ENCODE data around the gene TNFRSF8.

TNFRSF8 gene

DNA sequence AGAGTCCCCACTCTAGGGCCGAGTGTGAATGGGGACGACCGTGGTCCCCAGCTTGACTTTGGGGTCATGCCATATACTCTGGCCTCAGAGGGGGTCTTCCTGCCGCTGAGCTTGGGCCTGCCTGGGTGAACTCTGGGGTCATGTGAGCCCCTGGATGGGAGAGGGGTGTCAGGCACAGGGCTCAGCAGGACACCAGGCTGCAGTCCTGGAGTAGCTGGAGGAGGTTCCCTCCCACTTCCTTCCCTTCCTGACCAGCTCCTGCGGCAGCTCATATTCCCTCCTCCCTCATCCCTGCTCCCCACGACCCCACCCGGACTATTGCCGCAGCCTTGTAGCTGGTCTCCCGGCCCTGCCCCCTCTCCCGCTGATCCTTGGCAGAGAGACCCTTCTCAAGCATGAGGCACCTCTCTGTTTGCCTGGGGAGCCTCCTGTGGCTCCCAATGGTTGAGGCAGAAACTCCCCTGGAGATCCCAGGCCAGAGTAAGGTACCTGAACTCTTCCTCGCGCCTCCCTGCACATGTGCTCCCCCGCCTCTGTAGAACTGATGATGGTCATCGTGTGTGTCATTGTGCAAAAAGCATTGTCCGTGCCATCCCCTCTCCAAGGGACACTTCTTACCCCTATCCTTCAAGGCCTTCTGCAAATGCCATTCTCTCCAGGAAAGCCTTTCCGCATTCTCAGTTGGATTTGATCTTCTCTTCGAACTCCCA lies 105.5 kb downstream of the TNFRSF8 start:
- no peak for DNase-seq (ENCODE audit: low spot score)
- CTCF ChIA-PET: interaction anchor here (0.6 kb wide), 1 partner anchor 23 kb away, joined by 4 read pairs; no protein-coding TSS in a partner anchor
- H3K27ac ChIP-seq: no peak overlapping the region
- TF ChIP-seq, protein P1, sequence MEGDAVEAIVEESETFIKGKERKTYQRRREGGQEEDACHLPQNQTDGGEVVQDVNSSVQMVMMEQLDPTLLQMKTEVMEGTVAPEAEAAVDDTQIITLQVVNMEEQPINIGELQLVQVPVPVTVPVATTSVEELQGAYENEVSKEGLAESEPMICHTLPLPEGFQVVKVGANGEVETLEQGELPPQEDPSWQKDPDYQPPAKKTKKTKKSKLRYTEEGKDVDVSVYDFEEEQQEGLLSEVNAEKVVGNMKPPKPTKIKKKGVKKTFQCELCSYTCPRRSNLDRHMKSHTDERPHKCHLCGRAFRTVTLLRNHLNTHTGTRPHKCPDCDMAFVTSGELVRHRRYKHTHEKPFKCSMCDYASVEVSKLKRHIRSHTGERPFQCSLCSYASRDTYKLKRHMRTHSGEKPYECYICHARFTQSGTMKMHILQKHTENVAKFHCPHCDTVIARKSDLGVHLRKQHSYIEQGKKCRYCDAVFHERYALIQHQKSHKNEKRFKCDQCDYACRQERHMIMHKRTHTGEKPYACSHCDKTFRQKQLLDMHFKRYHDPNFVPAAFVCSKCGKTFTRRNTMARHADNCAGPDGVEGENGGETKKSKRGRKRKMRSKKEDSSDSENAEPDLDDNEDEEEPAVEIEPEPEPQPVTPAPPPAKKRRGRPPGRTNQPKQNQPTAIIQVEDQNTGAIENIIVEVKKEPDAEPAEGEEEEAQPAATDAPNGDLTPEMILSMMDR (conservative IDR thresholded peaks at IDR 0.05; ENCODE audit: low read depth): no peak
- POLR2A ChIA-PET (ENCODE audit: low non-redundant PET): no interaction called here

GRCh38 chr1:12169442-12170135 lies 106.5 kb downstream of the TNFRSF8 start:
- TF ChIP-seq, protein P1 (conservative IDR thresholded peaks at IDR 0.05; ENCODE audit: low read depth): no peak
- H3K27ac ChIP-seq: no peak overlapping the region
- no peak for DNase-seq (ENCODE audit: low spot score)
- CTCF ChIA-PET: interaction anchor here (0.6 kb wide), 1 partner anchor 24 kb away, joined by 4 read pairs; no protein-coding TSS in a partner anchor
- POLR2A ChIA-PET (ENCODE audit: low non-redundant PET): no interaction called here

- H3K27ac ChIP-seq: no peak overlapping the region
- TF ChIP-seq, protein P1 (conservative IDR thresholded peaks at IDR 0.05; ENCODE audit: low read depth): no peak
- ChIA-PET POLR2A (ENCODE audit: low non-redundant PET) (no interaction called here), CTCF (no interaction called here)
- DNase-seq (ENCODE audit: low spot score): no peak
Measured at GRCh38 chr1:12170263-12170671, 107.2 kb downstream of the TNFRSF8 start.

- H3K27ac ChIP-seq: no peak overlapping the region
- CTCF ChIA-PET: no interaction called here
- POLR2A ChIA-PET (ENCODE audit: low non-redundant PET): no interaction called here
- no peak for DNase-seq (ENCODE audit: low spot score)
- TF ChIP-seq, protein P1 (conservative IDR thresholded peaks at IDR 0.05; ENCODE audit: low read depth): no peak
Measured at GRCh38 chr1:12171206-12172041, 108.3 kb downstream of the TNFRSF8 start.

DNA sequence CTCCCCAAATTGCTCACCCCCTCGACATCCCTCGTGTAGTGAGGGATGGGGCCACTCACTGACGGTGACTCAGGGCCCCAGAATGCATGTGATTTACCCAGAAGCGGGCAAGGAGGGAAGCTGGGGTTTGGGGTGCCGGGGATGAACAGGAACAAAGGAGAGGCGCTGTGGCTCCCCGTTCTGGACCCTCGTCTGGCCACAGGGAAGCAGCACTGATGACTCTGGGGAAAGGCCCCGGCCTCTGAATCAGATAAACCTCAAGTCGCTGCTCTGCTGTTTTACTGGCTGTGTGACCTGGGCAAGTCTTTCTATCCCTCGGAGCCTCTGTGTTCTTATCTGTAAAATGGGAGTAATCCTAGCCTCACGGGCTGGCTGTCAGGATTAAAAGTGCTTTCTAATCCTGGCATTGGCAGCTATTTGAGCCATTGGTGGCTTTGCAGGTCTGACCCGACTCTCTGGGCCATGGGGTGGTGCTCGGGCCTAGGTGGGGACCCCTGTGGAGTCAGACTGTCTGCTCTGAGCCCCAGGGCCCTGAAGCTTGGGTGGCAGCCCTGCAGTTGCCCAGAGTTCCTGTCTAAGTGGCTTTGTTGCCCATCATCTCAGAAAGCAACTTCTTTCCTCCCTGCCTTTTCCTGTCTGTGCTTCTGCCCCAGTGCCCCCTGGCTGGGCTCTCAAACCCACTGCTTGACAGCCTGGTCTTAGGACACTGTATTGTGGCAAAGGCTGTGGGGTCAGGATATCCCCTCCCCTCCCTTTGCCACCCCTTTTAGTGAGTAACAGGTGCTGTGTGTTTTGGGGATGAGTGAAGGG lies 109.1 kb downstream of the TNFRSF8 start:
- ChIA-PET POLR2A (ENCODE audit: low non-redundant PET) (no interaction called here), CTCF (no interaction called here)
- no peak for DNase-seq (ENCODE audit: low spot score)
- TF ChIP-seq, protein P1 (conservative IDR thresholded peaks at IDR 0.05; ENCODE audit: low read depth): no peak
- no peak overlapping the region for H3K27ac ChIP-seq

All from RWPE1 (cell line).